ENCODE results near the gene RGL4. TPM values are rescaled to one million over a fixed set of nuclear protein-coding genes. Genes with fewer than 3 reads are reported as not detected.

RGL4 gene
- total RNA-seq, 2 donors from 2014 or later: 6.5 to 10.2 TPM

DNA sequence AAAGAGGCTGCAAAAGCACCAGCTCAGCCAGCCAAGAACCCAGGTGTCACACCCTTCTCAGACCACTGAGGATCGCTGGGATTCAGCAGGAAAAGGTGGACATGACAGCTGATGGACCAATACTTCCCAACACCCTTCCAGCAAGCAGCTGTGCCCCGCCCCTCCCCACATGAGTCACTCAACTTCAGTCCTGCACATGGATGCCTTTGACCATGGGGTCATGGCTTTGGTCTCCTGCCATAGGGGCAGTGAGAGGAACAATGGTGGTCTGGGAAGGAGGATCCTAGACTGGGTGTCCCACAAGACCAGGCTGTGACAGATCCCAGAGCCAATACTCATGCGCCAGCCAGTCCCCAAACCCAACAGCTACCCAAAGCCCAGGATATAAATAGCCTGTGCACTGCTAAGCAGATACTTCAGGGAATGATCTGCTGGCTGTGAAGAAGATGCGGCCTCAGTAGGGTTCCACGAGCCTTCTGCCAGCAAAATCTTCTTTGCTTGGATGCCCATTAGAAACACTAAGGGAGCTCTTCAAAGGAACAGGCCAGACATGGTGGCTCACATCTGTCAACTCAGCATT, 5.5 kb upstream of the RGL4 start:
- Mint-ChIP-seq H3K36me3 (peaks cover 6% of the 10 kb centered on the region), H3K27me3 (no peaks in the 10 kb centered on the region), H3K4me3 (no peak overlapping the region), H3K27ac (no peak overlapping the region), H3K9me3 (no peaks in the 10 kb centered on the region), H3K4me1 (ENCODE audit: low read depth in 2 of 2) (peaks cover 0 to 9% of the 10 kb centered on the region in 2 donors)
- no peak for ATAC-seq
- DNase-seq (ENCODE audit: low spot score): no peak

- peak overlapping the region in 1 of 2 donors; percentile 75 for H3K27ac Mint-ChIP-seq
- no peaks in the 10 kb centered on the region for H3K27me3 Mint-ChIP-seq
- peaks cover 6% of the 10 kb centered on the region for H3K36me3 Mint-ChIP-seq
- peaks cover 0 to 9% of the 10 kb centered on the region in 2 donors for H3K4me1 Mint-ChIP-seq (ENCODE audit: low read depth in 2 of 2)
- DNase-seq (ENCODE audit: low spot score) (no peak), ATAC-seq (no peak)
- H3K9me3 Mint-ChIP-seq: no peaks in the 10 kb centered on the region
- H3K4me3 Mint-ChIP-seq: no peak overlapping the region
These were observed 4.3 kb upstream of the RGL4 start for GRCh38 chr22:23686416-23687024.

- Mint-ChIP-seq H3K9me3 (no peaks in the 10 kb centered on the region), H3K4me3 (no peak overlapping the region), H3K27me3 (no peaks in the 10 kb centered on the region), H3K4me1 (ENCODE audit: low read depth in 2 of 2) (peaks cover 0 to 12% of the 10 kb centered on the region in 2 donors), H3K36me3 (no peaks in the 10 kb centered on the region), H3K27ac (no peak overlapping the region)
- ATAC-seq (no peak), DNase-seq (ENCODE audit: low spot score) (no peak)
These were observed 2.7 kb upstream of the RGL4 start for GRCh38 chr22:23688121-23688520.

GRCh38 chr22:23688571-23688970, 2.2 kb upstream of the RGL4 start:
- no peaks in the 10 kb centered on the region for H3K9me3 Mint-ChIP-seq
- H3K27ac Mint-ChIP-seq: no peak overlapping the region
- H3K4me3 Mint-ChIP-seq: no peak overlapping the region
- peaks cover 0 to 11% of the 10 kb centered on the region in 2 donors for H3K4me1 Mint-ChIP-seq (ENCODE audit: low read depth in 2 of 2)
- ATAC-seq: no peak
- DNase-seq (ENCODE audit: low spot score): no peak
- H3K27me3 Mint-ChIP-seq: no peaks in the 10 kb centered on the region
- H3K36me3 Mint-ChIP-seq: no peaks in the 10 kb centered on the region

DNA sequence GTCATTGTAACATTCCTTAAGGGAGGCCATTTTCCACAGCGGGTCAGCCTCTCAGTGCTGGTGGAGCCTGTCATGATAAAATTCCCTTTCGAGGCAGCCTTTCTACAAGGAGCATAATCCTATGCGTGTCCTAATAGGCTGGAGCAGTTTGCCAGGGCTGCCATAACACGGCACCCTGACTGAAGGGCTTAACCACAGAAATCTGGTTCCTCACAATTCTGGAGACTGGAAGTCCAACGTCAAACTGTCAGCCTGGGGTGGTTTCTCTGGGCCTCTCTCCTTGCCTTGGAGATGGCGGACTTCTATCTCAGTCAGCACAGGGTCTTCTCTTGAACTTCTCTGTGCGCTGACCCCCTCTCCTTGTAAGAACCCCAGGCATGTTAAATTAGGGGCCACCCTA, 1.4 kb upstream of the RGL4 start:
- H3K27ac Mint-ChIP-seq: no peak overlapping the region
- no peak overlapping the region for H3K4me3 Mint-ChIP-seq
- H3K27me3 Mint-ChIP-seq: no peaks in the 10 kb centered on the region
- H3K9me3 Mint-ChIP-seq: no peaks in the 10 kb centered on the region
- ATAC-seq (no peak), DNase-seq (ENCODE audit: low spot score) (no peak)
- H3K36me3 Mint-ChIP-seq: no peaks in the 10 kb centered on the region
- peaks cover 0 to 13% of the 10 kb centered on the region in 2 donors for H3K4me1 Mint-ChIP-seq (ENCODE audit: low read depth in 2 of 2)

DNA sequence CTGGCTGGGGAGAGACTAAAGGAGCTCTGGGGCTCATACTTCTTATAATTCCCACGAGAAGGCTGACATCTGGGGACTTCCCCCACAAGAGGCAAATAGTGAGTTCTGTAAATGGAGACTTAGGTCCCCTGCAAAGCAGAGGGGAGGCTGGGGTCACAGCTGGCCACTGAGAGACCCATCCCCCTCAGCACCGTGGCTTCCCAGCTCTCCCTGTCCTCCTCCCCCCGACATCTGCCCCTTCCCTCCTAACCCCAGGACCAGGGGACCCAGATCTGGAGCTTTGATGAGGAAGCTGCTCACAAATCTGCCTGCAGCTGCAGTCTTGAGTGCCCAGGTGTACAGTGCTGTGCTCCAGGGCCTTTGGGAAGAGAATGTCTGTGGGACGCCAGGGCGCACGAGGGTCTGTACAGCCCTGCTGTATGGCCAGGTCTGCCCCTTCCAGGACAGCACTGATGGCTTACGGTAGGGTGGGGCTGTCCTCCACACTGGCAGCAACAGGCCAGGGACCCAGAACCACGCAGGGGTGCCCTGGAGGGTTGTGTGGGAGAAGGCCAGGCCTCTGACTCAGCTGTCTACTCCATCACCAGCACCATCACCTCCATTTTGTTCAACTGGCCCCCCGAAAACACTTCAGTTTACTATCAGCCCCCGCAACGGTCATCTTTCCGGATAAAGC, 1.1 kb downstream of the RGL4 start:
- H3K27ac Mint-ChIP-seq: no peak overlapping the region
- peaks cover 20 to 30% of the 10 kb centered on the region in 2 donors for H3K4me1 Mint-ChIP-seq (ENCODE audit: low read depth in 2 of 2)
- no peak for DNase-seq (ENCODE audit: low spot score)
- no peaks in the 10 kb centered on the region for H3K36me3 Mint-ChIP-seq
- H3K27me3 Mint-ChIP-seq: no peaks in the 10 kb centered on the region
- H3K4me3 Mint-ChIP-seq: no peak overlapping the region
- ATAC-seq: no peak
- H3K9me3 Mint-ChIP-seq: no peaks in the 10 kb centered on the region

DNA sequence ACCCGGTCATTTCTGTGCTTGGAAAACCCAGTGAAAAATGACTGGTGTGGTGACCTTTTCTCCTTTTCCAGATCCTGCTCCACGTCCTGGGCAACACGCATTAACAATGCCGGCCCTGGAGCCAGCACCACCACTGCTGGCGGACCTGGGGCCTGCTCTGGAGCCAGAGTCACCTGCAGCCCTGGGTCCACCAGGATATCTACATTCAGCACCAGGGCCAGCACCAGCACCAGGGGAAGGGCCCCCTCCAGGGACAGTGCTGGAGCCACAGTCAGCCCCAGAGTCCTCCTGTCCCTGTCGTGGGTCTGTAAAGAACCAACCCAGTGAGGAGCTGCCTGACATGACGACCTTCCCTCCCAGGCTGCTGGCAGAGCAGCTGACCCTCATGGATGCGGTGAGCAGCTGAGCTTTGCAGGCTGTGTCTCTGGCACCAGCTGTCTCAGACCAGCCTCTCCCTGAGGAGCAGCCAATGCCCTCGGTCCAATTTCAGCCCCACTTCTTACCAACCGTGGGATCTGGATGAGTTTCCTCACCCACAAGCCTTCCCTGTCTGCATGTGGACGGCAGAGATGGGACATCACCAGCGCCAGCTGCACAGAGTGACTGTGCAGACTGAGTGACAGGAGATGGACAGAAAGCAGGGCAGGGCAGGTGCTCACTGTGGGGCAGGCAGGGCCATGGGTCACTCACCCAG, 1.9 kb downstream of the RGL4 start:
- no peak for ATAC-seq
- peaks cover 20 to 29% of the 10 kb centered on the region in 2 donors for H3K4me1 Mint-ChIP-seq (ENCODE audit: low read depth in 2 of 2)
- H3K27ac Mint-ChIP-seq: peak overlapping the region in 1 of 2 donors; percentile 57
- DNase-seq (ENCODE audit: low spot score): no peak
- H3K4me3 Mint-ChIP-seq: no peak overlapping the region
- no peaks in the 10 kb centered on the region for H3K9me3 Mint-ChIP-seq
- H3K27me3 Mint-ChIP-seq: no peaks in the 10 kb centered on the region
- H3K36me3 Mint-ChIP-seq: no peaks in the 10 kb centered on the region

- no peak for DNase-seq (ENCODE audit: low spot score)
- Mint-ChIP-seq H3K27ac (peak overlapping the region; percentile 98 to 100), H3K27me3 (no peaks in the 10 kb centered on the region), H3K36me3 (no peaks in the 10 kb centered on the region), H3K4me3 (no peak overlapping the region), H3K4me1 (ENCODE audit: low read depth in 2 of 2) (peaks cover 20 to 29% of the 10 kb centered on the region in 2 donors), H3K9me3 (no peaks in the 10 kb centered on the region)
- no peak for ATAC-seq
These were observed 3.3 kb downstream of the RGL4 start for GRCh38 chr22:23693979-23694680.

- H3K4me3 Mint-ChIP-seq: peak overlapping the region; percentile 93
- DNase-seq (ENCODE audit: low spot score) (no peak), ATAC-seq (no peak)
- no peaks in the 10 kb centered on the region for H3K9me3 Mint-ChIP-seq
- peak overlapping the region; percentile 98 to 100 for H3K27ac Mint-ChIP-seq
- H3K36me3 Mint-ChIP-seq: peaks cover 7% of the 10 kb centered on the region
- peaks cover 20 to 34% of the 10 kb centered on the region in 2 donors for H3K4me1 Mint-ChIP-seq (ENCODE audit: low read depth in 2 of 2)
- H3K27me3 Mint-ChIP-seq: no peaks in the 10 kb centered on the region
These were observed 4.3 kb downstream of the RGL4 start for GRCh38 chr22:23695141-23695540.

DNA sequence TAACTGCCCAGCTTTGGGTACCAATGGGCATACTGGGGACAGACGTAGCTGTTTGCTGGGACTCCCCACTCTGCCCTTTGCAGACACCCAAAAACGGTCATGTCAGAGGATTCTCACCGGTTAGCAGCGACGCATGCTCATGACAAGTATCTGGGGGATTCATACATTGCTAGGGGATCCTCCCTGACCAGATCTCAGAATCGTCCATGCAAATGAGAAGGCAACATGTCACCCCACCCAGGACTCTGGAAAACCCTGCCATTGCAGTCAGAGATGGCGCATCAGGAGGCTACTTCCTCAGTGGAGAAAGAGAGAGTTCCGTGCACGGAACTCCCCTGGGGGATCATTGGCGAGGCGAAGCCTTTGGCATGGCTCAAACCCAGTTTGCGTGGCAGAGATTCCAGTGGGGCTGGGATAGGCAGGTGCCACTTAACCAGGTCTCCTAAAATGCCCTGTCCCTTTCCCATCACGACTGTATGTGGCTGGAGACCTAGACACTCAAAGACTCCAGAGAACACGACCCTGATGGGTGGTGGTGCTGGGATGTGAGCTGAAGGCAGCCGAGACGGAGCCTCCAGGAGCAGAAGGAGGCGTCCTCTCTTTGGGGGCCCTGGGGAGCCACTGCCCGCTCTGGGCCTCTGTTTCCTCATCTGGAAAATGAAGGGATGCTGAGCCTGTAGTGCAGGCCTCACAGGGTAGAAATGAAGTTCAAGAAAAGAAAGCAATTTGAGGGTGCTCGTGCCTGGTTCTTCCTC, 4.9 kb downstream of the RGL4 start:
- no peaks in the 10 kb centered on the region for H3K27me3 Mint-ChIP-seq
- no peak for ATAC-seq

GRCh38 chr22:23696326-23696851, 5.6 kb downstream of the RGL4 start:
- peaks cover 14% of the 10 kb centered on the region for H3K36me3 Mint-ChIP-seq
- peak overlapping the region; percentile 98 to 100 for H3K27ac Mint-ChIP-seq
- H3K27me3 Mint-ChIP-seq: no peaks in the 10 kb centered on the region
- ATAC-seq: peak; percentile 97 to 99
- H3K4me3 Mint-ChIP-seq: peak overlapping the region; percentile 93
- peaks cover 20 to 37% of the 10 kb centered on the region in 2 donors for H3K4me1 Mint-ChIP-seq (ENCODE audit: low read depth in 2 of 2)
- peak; percentile 81 for DNase-seq (ENCODE audit: low spot score)
- H3K9me3 Mint-ChIP-seq: no peaks in the 10 kb centered on the region

More for the DNA sequence above, 4.9 kb downstream of the RGL4 start:
- Mint-ChIP-seq H3K27ac (peak overlapping the region; percentile 98 to 100), H3K4me3 (peak overlapping the region; percentile 93), H3K4me1 (ENCODE audit: low read depth in 2 of 2) (peaks cover 20 to 36% of the 10 kb centered on the region in 2 donors), H3K36me3 (peaks cover 13% of the 10 kb centered on the region), H3K9me3 (no peaks in the 10 kb centered on the region)
- no peak for DNase-seq (ENCODE audit: low spot score)

DNA sequence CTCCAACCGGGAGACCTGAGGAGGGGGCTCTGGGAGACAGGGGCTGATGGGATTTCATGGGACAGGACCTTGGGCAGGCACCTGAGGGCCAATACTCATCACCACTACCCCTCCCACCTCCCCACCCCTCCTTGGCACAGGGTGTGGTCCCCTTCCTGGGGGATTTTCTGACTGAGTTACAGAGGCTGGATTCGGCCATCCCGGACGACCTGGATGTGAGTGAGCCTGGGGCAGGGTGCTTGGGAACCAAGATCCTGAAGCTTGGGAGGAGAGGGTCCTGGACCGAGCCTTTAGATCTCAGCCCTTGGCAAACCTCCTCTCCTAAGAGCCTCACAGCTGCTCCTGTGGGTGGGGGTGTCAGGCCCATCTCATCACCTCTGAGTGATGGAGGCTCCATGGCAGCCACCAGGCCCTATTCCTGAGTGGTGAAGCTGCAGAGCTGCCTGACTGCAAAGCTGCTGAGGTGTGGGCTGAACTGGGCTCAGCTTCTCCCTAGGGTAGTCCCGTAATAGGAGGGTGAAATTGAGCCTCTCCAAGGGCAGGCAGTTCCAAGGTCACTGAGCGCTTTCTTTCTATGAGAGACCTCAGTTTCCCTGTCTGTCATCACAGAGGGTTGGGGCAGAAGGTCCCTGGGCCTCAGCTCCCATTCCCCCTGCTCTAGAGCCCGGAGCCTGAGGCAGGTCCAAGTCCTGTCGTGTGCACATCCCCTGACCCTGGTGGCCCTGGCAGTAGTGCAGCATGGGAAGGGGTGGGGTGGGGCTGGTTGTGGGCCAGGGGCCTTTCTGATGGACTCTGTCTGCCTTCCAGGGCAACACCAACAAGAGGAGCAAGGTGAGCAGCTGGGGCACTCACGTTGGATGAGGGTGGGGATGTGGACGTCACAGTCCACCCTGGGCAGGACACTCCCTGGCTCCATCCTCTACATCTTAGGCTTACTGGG, 6.5 kb downstream of the RGL4 start:
- peaks cover 23% of the 10 kb centered on the region for H3K36me3 Mint-ChIP-seq
- H3K4me3 Mint-ChIP-seq: peak overlapping the region; percentile 93
- ATAC-seq (no peak), DNase-seq (ENCODE audit: low spot score) (no peak)
- H3K9me3 Mint-ChIP-seq: no peaks in the 10 kb centered on the region
- peak overlapping the region; percentile 98 to 100 for H3K27ac Mint-ChIP-seq
- H3K4me1 Mint-ChIP-seq (ENCODE audit: low read depth in 2 of 2): peaks cover 25 to 46% of the 10 kb centered on the region in 2 donors
- H3K27me3 Mint-ChIP-seq: no peaks in the 10 kb centered on the region
